ENCODE results near the gene ALPL. TPM values are rescaled to one million over a fixed set of nuclear protein-coding genes. Genes with fewer than 3 reads are reported as not detected.

The ALPL gene
- total and polyA plus RNA-seq, 2 donors (not counting 1 experiment from before 2014, with no cell fraction given) = 1.3 to 3.6 TPM

DNA sequence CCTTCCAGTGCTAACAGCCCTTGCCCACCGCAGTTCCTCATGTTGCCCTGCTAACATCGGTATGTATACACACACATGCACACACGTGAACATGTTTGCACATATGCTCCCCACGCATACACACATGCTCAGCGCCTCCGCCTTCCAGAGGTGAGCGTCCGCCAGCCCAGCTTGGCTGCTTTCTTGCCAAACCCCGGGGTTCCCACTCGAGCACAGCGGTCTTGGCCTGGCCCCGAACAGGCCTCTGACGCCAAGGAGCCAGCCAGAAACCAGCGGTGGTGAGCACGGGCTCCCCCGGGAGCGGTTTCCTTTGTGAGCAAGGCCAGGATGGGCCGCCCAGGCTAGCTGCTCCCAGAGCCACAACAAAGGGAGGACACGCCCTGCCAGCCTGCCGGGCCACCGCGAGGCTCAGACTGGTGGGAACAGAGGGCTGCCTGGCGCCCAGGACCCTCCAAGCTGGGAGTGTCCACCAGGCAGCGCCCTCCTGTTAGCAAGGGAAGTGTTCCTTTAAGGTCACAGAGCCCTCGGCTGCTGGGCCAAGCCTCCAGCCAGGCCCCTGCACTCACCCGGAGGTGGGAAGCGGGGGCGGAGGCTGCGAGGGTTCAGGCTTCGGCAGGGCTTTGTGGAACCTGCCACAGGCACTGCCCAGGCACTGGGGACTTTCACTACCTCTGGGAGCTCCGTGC, 65.4 kb downstream of the ALPL start:
- H3K9me3 ChIP-seq (ENCODE audit: control insufficient read depth, insufficient read depth, low read depth, low read length) = no peaks in the 10 kb centered on the region
- no peak overlapping the region for H3K27ac ChIP-seq (ENCODE audit: insufficient read depth, low read length)
- TF ChIP-seq EZH2 (IDR thresholded peaks at IDR 0.05; ENCODE audit: low read length, missing control alignments) = no peak
- TF ChIP-seq, protein P1, sequence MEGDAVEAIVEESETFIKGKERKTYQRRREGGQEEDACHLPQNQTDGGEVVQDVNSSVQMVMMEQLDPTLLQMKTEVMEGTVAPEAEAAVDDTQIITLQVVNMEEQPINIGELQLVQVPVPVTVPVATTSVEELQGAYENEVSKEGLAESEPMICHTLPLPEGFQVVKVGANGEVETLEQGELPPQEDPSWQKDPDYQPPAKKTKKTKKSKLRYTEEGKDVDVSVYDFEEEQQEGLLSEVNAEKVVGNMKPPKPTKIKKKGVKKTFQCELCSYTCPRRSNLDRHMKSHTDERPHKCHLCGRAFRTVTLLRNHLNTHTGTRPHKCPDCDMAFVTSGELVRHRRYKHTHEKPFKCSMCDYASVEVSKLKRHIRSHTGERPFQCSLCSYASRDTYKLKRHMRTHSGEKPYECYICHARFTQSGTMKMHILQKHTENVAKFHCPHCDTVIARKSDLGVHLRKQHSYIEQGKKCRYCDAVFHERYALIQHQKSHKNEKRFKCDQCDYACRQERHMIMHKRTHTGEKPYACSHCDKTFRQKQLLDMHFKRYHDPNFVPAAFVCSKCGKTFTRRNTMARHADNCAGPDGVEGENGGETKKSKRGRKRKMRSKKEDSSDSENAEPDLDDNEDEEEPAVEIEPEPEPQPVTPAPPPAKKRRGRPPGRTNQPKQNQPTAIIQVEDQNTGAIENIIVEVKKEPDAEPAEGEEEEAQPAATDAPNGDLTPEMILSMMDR (conservative IDR thresholded peaks at IDR 0.05 in 1 of 2, IDR thresholded peaks at IDR 0.05 in 1 of 2; ENCODE audit: low read depth in 1 of 2, low read length in 2 of 2) = peak in 1 of 2 donors; percentile 3
- H2AFZ ChIP-seq (ENCODE audit: low read length) = no peak overlapping the region
- H4K20me1 ChIP-seq (ENCODE audit: control insufficient read depth, extremely low read depth, insufficient read depth, low read length) = no peaks in the 10 kb centered on the region
- peak in 1 of 2 donors; percentile 55 for DNase-seq (ENCODE audit: low read depth in 2 of 2)
- H3K4me3 ChIP-seq (replicated peaks in 1 of 4; ENCODE audit: control extremely low read depth in 1 of 4, insufficient read depth in 1 of 4, low read depth in 3 of 4, low read length in 4 of 4) = no peak overlapping the region
- no peaks in the 10 kb centered on the region for H3K27me3 ChIP-seq (ENCODE audit: control insufficient read depth, insufficient read depth, low read length)
- no peaks in the 10 kb centered on the region for H3K36me3 ChIP-seq (ENCODE audit: control insufficient read depth, insufficient read depth, low read length)
- H3K79me2 ChIP-seq (ENCODE audit: control insufficient read depth, insufficient read depth, low read length) = no peaks in the 10 kb centered on the region
- no peak overlapping the region for H3K9ac ChIP-seq (ENCODE audit: insufficient read depth, low read length)
- no peak overlapping the region for H3K4me2 ChIP-seq (ENCODE audit: extremely low read depth, insufficient read depth, low read length)
- H3K4me1 ChIP-seq (ENCODE audit: control insufficient read depth, extremely low read depth, insufficient read depth, low read length) = no peaks in the 10 kb centered on the region

DNA sequence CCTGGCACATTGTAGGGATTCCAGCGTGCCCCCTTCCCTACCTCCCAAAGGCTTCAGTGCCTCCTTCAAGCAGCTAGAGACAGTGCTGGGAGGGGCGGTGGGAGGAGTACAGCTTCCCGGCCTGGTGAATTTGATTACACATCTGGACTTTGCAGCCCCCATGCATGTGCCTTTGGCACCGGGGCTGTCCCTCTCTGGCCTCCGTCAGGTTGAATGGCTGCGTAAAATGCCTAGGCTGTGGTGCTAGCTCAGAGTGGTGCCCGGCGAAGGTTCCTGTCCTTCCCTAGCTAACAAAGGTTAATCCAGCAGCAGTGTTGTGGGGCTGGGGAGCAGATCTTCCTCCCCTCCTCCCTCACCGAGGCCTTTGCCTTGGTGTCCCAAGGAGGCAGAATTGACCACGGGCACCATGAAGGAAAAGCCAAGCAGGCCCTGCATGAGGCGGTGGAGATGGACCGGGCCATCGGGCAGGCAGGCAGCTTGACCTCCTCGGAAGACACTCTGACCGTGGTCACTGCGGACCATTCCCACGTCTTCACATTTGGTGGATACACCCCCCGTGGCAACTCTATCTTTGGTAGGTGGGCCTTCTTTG, 66.2 kb downstream of the ALPL start:
- Histone ChIP-seq H3K9me3 (ENCODE audit: control insufficient read depth, insufficient read depth, low read depth, low read length) (no peaks in the 10 kb centered on the region), H3K4me1 (ENCODE audit: control insufficient read depth, extremely low read depth, insufficient read depth, low read length) (no peaks in the 10 kb centered on the region), H2AFZ (ENCODE audit: low read length) (no peak overlapping the region), H3K36me3 (ENCODE audit: control insufficient read depth, insufficient read depth, low read length) (no peaks in the 10 kb centered on the region), H3K4me2 (ENCODE audit: extremely low read depth, insufficient read depth, low read length) (no peak overlapping the region), H3K4me3 (replicated peaks in 1 of 4; ENCODE audit: control extremely low read depth in 1 of 4, insufficient read depth in 1 of 4, low read depth in 3 of 4, low read length in 4 of 4) (no peak overlapping the region), H3K27me3 (ENCODE audit: control insufficient read depth, insufficient read depth, low read length) (no peaks in the 10 kb centered on the region), H3K27ac (ENCODE audit: insufficient read depth, low read length) (no peak overlapping the region), H4K20me1 (ENCODE audit: control insufficient read depth, extremely low read depth, insufficient read depth, low read length) (no peaks in the 10 kb centered on the region), H3K79me2 (ENCODE audit: control insufficient read depth, insufficient read depth, low read length) (no peaks in the 10 kb centered on the region), H3K9ac (ENCODE audit: insufficient read depth, low read length) (no peak overlapping the region)
- DNase-seq (ENCODE audit: low read depth in 2 of 2) = no peak
- no peak for TF ChIP-seq EZH2 (IDR thresholded peaks at IDR 0.05; ENCODE audit: low read length, missing control alignments)
- TF ChIP-seq, protein P1 (conservative IDR thresholded peaks at IDR 0.05 in 1 of 2, IDR thresholded peaks at IDR 0.05 in 1 of 2; ENCODE audit: low read depth in 1 of 2, low read length in 2 of 2) = no peak

DNA sequence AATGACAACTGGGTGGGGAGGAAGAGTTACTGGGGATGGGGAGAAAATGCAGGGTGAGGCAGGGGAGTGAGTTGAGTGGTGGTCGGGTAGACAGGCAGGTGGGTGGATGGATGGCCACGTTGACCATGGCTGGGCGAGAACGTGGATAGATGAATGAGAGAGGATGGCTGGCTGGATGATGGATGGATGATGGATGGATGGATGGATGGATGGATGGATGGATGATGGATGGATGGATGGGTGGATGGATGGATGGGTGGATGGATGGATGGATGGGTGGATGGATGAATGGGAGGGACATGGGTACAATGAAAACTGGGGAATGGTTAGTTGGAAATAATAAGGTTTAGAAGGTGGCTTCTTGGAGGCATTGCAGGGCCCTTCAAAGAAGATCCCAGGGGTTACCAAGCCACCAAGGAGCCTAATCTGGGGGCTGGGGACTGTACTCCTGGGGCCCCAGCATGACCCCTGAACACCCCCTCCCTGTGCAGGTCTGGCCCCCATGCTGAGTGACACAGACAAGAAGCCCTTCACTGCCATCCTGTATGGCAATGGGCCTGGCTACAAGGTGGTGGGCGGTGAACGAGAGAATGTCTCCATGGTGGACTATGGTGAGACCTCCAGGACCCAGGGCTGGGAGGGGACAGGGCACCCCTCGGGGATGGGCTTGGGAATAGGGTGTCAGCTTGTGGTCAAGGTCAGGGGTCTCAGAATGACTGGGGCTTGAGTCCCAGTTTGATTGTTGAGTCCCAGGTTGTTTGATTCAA, 67.0 kb downstream of the ALPL start:
- TF ChIP-seq, protein P1 (conservative IDR thresholded peaks at IDR 0.05 in 1 of 2, IDR thresholded peaks at IDR 0.05 in 1 of 2; ENCODE audit: low read depth in 1 of 2, low read length in 2 of 2) = no peak
- no peak for TF ChIP-seq EZH2 (IDR thresholded peaks at IDR 0.05; ENCODE audit: low read length, missing control alignments)
- no peaks in the 10 kb centered on the region for H3K4me1 ChIP-seq (ENCODE audit: control insufficient read depth, extremely low read depth, insufficient read depth, low read length)
- H3K4me3 ChIP-seq (replicated peaks in 1 of 4; ENCODE audit: control extremely low read depth in 1 of 4, insufficient read depth in 1 of 4, low read depth in 3 of 4, low read length in 4 of 4) = no peak overlapping the region
- no peak overlapping the region for H3K27ac ChIP-seq (ENCODE audit: insufficient read depth, low read length)
- H3K4me2 ChIP-seq (ENCODE audit: extremely low read depth, insufficient read depth, low read length) = no peak overlapping the region
- no peaks in the 10 kb centered on the region for H3K9me3 ChIP-seq (ENCODE audit: control insufficient read depth, insufficient read depth, low read depth, low read length)
- H2AFZ ChIP-seq (ENCODE audit: low read length) = no peak overlapping the region
- H3K27me3 ChIP-seq (ENCODE audit: control insufficient read depth, insufficient read depth, low read length) = no peaks in the 10 kb centered on the region
- H3K36me3 ChIP-seq (ENCODE audit: control insufficient read depth, insufficient read depth, low read length) = no peaks in the 10 kb centered on the region
- no peak for DNase-seq (ENCODE audit: low read depth in 2 of 2)
- H4K20me1 ChIP-seq (ENCODE audit: control insufficient read depth, extremely low read depth, insufficient read depth, low read length) = no peaks in the 10 kb centered on the region
- H3K9ac ChIP-seq (ENCODE audit: insufficient read depth, low read length) = no peak overlapping the region
- H3K79me2 ChIP-seq (ENCODE audit: control insufficient read depth, insufficient read depth, low read length) = no peaks in the 10 kb centered on the region

All from fibroblast of lung (primary cell).